Measurements from ENCODE around the gene CAPZA1.

The CAPZA1 gene

DNA sequence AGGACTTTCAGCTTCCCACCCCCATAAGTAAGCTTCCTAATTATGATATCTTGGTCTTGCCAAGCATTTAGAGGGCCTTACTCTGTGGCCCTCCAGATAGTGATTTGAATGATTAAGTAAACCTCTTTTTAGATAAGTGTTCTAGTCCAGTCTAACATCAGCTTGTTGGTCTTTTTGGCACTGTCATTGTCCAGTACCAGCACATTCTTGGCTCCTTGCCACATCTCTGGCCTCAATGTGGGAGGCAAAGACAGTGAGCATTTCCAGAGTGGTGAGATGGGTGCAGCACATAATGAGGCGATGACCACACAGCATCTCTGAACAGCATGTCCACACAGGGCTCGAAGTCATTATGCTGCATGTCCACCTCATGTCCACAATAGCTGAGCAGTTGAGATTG is 6.1 kb downstream of the CAPZA1 start:
- TF ChIP-seq, protein P1, sequence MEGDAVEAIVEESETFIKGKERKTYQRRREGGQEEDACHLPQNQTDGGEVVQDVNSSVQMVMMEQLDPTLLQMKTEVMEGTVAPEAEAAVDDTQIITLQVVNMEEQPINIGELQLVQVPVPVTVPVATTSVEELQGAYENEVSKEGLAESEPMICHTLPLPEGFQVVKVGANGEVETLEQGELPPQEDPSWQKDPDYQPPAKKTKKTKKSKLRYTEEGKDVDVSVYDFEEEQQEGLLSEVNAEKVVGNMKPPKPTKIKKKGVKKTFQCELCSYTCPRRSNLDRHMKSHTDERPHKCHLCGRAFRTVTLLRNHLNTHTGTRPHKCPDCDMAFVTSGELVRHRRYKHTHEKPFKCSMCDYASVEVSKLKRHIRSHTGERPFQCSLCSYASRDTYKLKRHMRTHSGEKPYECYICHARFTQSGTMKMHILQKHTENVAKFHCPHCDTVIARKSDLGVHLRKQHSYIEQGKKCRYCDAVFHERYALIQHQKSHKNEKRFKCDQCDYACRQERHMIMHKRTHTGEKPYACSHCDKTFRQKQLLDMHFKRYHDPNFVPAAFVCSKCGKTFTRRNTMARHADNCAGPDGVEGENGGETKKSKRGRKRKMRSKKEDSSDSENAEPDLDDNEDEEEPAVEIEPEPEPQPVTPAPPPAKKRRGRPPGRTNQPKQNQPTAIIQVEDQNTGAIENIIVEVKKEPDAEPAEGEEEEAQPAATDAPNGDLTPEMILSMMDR (IDR thresholded peaks at IDR 0.05; ENCODE audit: low read depth, low read length) = no peak
- TF ChIP-seq POLR2A (IDR thresholded peaks at IDR 0.05; ENCODE audit: extremely low read depth, insufficient read length) = no peak
- TF ChIP-seq, protein P2, sequence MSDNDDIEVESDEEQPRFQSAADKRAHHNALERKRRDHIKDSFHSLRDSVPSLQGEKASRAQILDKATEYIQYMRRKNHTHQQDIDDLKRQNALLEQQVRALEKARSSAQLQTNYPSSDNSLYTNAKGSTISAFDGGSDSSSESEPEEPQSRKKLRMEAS (IDR thresholded peaks at IDR 0.05; ENCODE audit: low read depth, low read length) = no peak
- no peak for TF ChIP-seq MYC (IDR thresholded peaks at IDR 0.05; ENCODE audit: low read depth, low read length)
- no peak overlapping the region for H3K4me3 ChIP-seq (ENCODE audit: low read depth, low read length)
- DNase-seq (ENCODE audit: low read depth) = peak; percentile 24

DNA sequence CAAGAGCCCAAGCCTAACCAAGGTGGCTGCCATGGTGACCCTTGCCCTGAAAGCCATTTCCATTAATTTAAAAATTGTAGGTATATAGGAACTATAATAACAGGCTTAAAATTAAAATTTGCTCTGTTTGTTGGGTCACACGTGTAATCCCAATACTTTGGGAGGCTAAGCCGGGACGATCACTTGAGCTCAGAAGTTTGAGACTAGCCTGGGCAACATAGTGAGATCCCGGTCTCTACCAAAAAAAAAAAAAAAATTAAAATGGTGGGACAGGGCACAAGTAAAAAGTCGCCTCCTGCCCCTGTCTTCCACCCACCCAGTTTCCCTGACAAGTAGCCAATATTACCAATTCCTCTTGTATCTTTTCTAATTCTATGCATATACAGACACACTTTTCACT is 6.6 kb downstream of the CAPZA1 start:
- H3K4me3 ChIP-seq (ENCODE audit: low read depth, low read length) = no peak overlapping the region
- TF ChIP-seq, protein P1 (IDR thresholded peaks at IDR 0.05; ENCODE audit: low read depth, low read length) = no peak
- TF ChIP-seq POLR2A (IDR thresholded peaks at IDR 0.05; ENCODE audit: extremely low read depth, insufficient read length) = no peak
- TF ChIP-seq, protein P2 (IDR thresholded peaks at IDR 0.05; ENCODE audit: low read depth, low read length) = no peak
- no peak for DNase-seq (ENCODE audit: low read depth)

DNA sequence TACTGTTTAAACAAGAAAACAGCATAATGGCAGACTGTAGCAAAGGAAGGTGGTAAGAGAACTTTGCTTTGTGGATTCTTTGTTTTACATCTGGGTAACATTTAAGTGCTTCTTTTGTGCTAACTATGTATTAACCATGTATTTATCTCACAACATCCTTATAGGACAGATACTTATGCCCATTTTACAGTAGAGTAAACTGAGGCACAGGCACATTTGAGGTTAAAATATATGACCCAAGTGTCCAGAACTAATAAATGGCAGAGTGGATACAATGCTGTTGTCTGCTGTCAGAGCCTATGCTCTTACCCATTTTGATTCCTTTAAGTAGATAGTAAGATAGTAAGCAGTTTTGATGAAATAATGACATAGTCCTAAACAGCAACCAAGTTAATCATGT is 7.3 kb downstream of the CAPZA1 start:
- TF ChIP-seq POLR2A (IDR thresholded peaks at IDR 0.05; ENCODE audit: extremely low read depth, insufficient read length) = no peak
- TF ChIP-seq MYC (IDR thresholded peaks at IDR 0.05; ENCODE audit: low read depth, low read length) = no peak
- TF ChIP-seq, protein P1 (IDR thresholded peaks at IDR 0.05; ENCODE audit: low read depth, low read length) = no peak
- TF ChIP-seq, protein P2 (IDR thresholded peaks at IDR 0.05; ENCODE audit: low read depth, low read length) = no peak
- no peak overlapping the region for H3K4me3 ChIP-seq (ENCODE audit: low read depth, low read length)
- DNase-seq (ENCODE audit: low read depth) = no peak

DNA sequence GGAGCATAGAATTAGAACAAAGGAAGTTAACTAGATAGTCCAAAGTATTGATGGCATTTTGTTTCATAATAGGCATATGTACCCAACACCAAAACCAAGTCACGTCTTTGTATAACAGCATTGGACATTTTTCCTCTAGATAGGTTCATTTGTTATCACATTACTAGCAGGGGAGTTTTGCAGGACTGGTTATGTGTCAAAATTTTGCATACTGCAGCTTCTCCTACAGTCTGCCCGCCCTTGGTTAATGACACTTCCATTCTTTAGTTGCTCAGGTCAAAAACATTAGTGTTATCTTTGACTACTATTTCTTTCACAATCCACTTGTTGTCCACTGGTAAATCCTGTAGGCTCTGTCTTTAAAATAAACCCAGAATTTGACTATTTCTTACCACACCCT is 8.9 kb downstream of the CAPZA1 start:
- H3K4me3 ChIP-seq (ENCODE audit: low read depth, low read length) = no peak overlapping the region
- TF ChIP-seq POLR2A (IDR thresholded peaks at IDR 0.05; ENCODE audit: extremely low read depth, insufficient read length) = no peak
- TF ChIP-seq, protein P1 (IDR thresholded peaks at IDR 0.05; ENCODE audit: low read depth, low read length) = no peak
- no peak for TF ChIP-seq MYC (IDR thresholded peaks at IDR 0.05; ENCODE audit: low read depth, low read length)
- TF ChIP-seq, protein P2 (IDR thresholded peaks at IDR 0.05; ENCODE audit: low read depth, low read length) = no peak
- no peak for DNase-seq (ENCODE audit: low read depth)

DNA sequence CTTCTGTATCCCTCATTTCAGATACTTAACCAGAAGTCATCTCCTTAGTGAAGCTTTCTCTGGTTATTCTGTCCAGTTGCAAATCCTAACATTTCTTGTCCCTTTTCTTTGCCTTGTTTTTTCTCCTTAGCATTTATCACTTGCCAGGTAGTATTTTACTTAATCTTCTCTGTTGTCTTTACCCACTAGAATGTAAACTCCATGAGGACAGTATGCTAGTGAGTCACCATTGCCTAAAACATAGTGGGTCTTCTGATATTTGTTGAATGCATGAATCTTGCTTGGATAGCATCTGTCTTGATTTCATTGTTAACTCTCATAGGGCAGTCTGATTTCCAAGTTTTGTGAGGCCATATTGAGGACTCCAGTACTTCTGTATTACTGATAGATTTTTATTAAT is 9.6 kb downstream of the CAPZA1 start:
- no peak overlapping the region for H3K4me3 ChIP-seq (ENCODE audit: low read depth, low read length)
- TF ChIP-seq, protein P2 (IDR thresholded peaks at IDR 0.05; ENCODE audit: low read depth, low read length) = no peak
- TF ChIP-seq MYC (IDR thresholded peaks at IDR 0.05; ENCODE audit: low read depth, low read length) (no peak), POLR2A (IDR thresholded peaks at IDR 0.05; ENCODE audit: extremely low read depth, insufficient read length) (no peak)
- TF ChIP-seq, protein P1 (IDR thresholded peaks at IDR 0.05; ENCODE audit: low read depth, low read length) = no peak
- no peak for DNase-seq (ENCODE audit: low read depth)

DNA sequence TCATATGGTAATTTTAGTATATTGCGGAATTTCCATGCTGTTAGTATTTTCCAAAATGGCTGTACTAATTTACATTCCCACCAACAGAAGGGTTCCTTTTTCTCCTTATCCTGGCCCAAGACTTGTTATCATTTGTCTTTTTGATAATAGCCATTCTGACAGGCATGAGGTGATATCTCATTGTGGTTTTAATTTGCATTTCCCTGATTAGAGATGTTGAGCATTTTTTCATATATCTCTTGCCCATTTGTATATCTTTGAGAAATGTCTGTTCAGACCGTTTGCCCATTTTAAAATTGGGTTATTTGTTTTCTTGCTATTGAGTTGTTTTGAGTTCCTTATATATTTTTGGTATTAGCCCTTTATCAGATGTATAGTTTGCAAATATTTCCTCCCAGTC is 14.0 kb downstream of the CAPZA1 start:
- no peak for DNase-seq (ENCODE audit: low read depth)
- TF ChIP-seq MYC (IDR thresholded peaks at IDR 0.05; ENCODE audit: low read depth, low read length) = no peak
- TF ChIP-seq, protein P1 (IDR thresholded peaks at IDR 0.05; ENCODE audit: low read depth, low read length) = no peak
- TF ChIP-seq, protein P2 (IDR thresholded peaks at IDR 0.05; ENCODE audit: low read depth, low read length) = no peak
- no peak for TF ChIP-seq POLR2A (IDR thresholded peaks at IDR 0.05; ENCODE audit: extremely low read depth, insufficient read length)
- H3K4me3 ChIP-seq (ENCODE audit: low read depth, low read length) = no peak overlapping the region
